HFFc6 (cell line): ENCODE data around the gene NECTIN1. TPM values are rescaled to one million over a fixed set of nuclear protein-coding genes. Genes with fewer than 3 reads are reported as not detected.

Source experiments
- DNase-seq: peaks from one replicate; pipeline ENCODE4 v3.0.0-alpha.2; 2018
- H3K27ac Mint-ChIP-seq: 2 replicates; pipeline ENCODE4 v1.8.0; 2020; ENCODE audit warnings: mild to moderate bottlenecking, mixed read lengths
- H3K27me3 Mint-ChIP-seq: 2 replicates; pipeline ENCODE4 v1.8.0; 2021; ENCODE audit warnings: mild to moderate bottlenecking, moderate library complexity, mixed read lengths; ENCODE audit not compliant: insufficient read depth
- H3K36me3 Mint-ChIP-seq: 2 replicates; pipeline ENCODE4 v1.8.0; 2021; ENCODE audit warnings: low read depth, mixed read lengths
- H3K4me1 Mint-ChIP-seq: 2 replicates; pipeline ENCODE4 v1.8.0; 2020; ENCODE audit warnings: low read depth, mixed read lengths
- H3K4me3 Mint-ChIP-seq: 2 replicates; pipeline ENCODE4 v1.8.0; 2020; ENCODE audit warnings: mild to moderate bottlenecking, moderate library complexity, mixed read lengths
- H3K9me3 Mint-ChIP-seq: 2 replicates; pipeline ENCODE4 v1.8.0; 2020; ENCODE audit warnings: mild to moderate bottlenecking, mixed read lengths
- CTCF ChIP-seq: fragments of 200-600 bp; sonication (generic); IDR thresholded peaks from 2 replicates; pipeline ENCODE4 v1.5.0; 2021; ENCODE audit warnings: antibody characterized with exemption, mild to moderate bottlenecking
- total RNA-seq, 6 experiments: library from RNA; stranded (reverse); fragmentation: NEBNext Ultra II Directional; extraction: Animal tissue kit (Norgen Biotek cat#: 25700); gene quantifications; 2 replicates in 1 of 6; 3 replicates in 5 of 6; pipeline ENCODE4 v1.2.3, GENCODE V29; 2021

The NECTIN1 gene
- total RNA-seq, 6 experiments from 2014 or later = 4.1 to 7.9 (median 6.6) TPM

DNA sequence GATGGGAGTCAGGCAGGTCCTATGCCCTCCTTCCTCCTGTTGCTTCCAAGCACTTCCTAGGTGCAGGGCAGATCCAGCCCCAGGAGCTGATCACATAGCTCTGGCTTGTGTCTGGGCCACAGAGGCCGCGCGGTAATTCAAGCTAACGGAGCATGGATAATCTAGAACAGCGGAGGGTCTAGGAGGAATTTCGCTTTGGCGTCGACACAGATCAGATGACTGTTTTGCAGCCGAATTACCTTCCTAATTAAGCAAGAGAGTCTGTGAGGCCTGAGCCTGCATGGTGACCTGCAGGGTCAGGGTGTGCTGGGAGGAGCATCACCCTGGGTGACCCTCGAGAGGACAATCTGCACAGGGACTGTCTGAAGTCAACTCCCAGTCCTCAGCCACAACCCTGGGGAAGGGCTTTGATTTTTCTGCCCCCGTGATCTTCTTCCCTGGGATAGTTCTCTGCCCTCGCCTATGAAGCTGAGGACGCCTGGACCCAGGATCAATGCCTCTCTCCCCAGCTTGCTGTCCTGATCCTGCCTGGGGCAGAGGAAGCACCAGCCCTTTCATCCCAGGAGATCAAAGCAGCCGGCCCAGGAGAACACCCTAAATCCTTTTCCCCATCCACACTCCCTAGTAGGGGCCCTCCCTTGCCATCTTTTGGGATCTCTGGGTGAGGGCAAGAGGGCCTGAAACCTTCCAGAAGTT, 11.0 kb downstream of the NECTIN1 start:
- TF ChIP-seq CTCF = no peak
- Mint-ChIP-seq H3K27me3 (peaks cover 6% of the 10 kb centered on the region; the same call in 1 of the 2 replicates), H3K27ac (no peak overlapping the region), H3K4me3 (no peak overlapping the region), H3K36me3 (no peaks in the 10 kb centered on the region), H3K9me3 (no peaks in the 10 kb centered on the region), H3K4me1 (peaks cover 10% of the 10 kb centered on the region)
- no peak for DNase-seq

GRCh38 chr11:119716582-119717498, 12.2 kb downstream of the NECTIN1 start:
- Mint-ChIP-seq H3K27ac (no peak overlapping the region), H3K4me1 (peaks cover 6% of the 10 kb centered on the region), H3K4me3 (no peak overlapping the region), H3K27me3 (peaks cover 7% of the 10 kb centered on the region), H3K36me3 (no peaks in the 10 kb centered on the region), H3K9me3 (no peaks in the 10 kb centered on the region)
- no peak for DNase-seq
- no peak for TF ChIP-seq CTCF

DNA sequence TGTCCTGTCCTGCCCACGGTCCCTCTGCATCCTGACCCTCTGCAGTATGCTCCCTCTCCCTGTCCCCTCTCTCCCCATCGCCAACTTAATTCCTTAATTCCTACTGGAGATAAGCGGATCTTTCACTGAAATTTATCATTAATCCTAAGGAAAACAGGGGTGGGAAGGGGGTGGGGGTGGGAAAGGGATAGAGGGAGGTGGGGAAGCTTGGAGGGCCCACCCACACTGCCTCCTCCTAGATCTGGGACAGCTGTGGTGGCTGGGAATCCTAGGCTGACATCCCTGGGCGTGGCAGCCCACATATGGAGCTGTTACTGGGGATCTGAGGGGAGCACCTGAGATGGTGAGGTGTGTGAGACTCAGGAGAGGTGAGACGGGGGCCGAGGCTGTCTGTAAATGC, 14.4 kb downstream of the NECTIN1 start:
- Mint-ChIP-seq H3K27ac (no peak overlapping the region), H3K9me3 (no peaks in the 10 kb centered on the region), H3K36me3 (no peaks in the 10 kb centered on the region), H3K27me3 (peaks cover 7% of the 10 kb centered on the region), H3K4me3 (no peak overlapping the region), H3K4me1 (no peaks in the 10 kb centered on the region)
- no peak for DNase-seq
- no peak for TF ChIP-seq CTCF

DNA sequence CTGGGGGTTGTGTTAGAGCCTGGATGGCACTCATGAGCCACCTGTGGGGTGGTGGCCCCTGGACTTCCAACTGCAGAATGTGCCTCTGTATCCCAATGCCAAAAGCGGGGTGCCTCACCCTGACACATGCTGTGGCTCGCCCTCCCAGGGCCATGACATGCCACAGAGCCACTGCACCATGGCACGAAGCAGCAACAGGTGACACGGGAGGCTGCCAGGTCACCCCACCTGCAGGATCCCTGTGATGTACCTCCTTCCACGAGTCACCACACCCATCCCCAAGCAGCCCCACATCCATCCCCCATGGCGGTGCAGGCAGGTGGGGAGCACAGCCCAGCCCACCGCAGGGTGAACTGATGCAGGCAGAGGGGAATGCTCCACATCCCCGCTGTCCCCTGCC, 14.8 kb downstream of the NECTIN1 start:
- TF ChIP-seq CTCF = no peak
- H3K27ac Mint-ChIP-seq = no peak overlapping the region
- no peaks in the 10 kb centered on the region for H3K36me3 Mint-ChIP-seq
- no peak overlapping the region for H3K4me3 Mint-ChIP-seq
- H3K27me3 Mint-ChIP-seq = peaks cover 7% of the 10 kb centered on the region
- no peaks in the 10 kb centered on the region for H3K4me1 Mint-ChIP-seq
- no peak for DNase-seq
- H3K9me3 Mint-ChIP-seq = no peaks in the 10 kb centered on the region

DNA sequence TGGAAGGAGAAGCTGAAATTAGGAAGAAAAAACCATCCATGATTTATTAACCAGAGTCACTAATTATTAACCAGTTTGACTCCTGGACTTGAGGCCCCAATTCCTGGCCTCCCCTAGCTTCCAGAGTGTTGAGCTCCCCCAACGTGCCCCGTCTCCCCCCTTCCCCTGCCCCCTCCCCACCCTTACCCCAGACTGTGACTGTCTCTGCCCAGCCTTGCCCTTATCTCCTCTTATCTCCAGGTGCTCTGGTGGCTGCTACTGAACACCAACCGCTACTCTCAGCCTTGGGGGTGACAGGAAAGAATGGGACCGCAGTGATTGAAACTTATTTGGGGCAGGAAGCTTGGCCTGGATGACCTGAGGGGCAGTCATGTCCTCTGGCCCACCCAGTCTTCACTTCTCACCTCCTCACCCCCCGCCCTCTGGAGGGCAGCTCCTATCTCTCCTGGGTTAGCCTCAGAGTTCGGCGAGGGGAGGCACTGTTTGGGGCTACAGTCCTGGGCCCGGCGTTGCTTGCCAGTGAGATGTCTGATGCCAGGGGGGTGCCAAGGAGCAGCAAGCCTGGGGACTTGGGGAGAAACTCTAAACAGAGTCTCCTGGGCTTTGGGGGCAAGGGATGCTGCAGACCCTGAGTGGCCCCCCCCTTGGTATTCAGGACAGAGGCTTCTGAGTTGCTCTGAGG, 15.5 kb downstream of the NECTIN1 start:
- H3K4me1 Mint-ChIP-seq = no peaks in the 10 kb centered on the region
- no peaks in the 10 kb centered on the region for H3K9me3 Mint-ChIP-seq
- no peak for DNase-seq
- no peak for TF ChIP-seq CTCF
- H3K27me3 Mint-ChIP-seq = peaks cover 12% of the 10 kb centered on the region
- H3K36me3 Mint-ChIP-seq = no peaks in the 10 kb centered on the region
- H3K4me3 Mint-ChIP-seq = no peak overlapping the region
- no peak overlapping the region for H3K27ac Mint-ChIP-seq
